GM21786 (cell line): ENCODE measurements around the gene BTBD9.

ENCODE experiments used
- ATAC-seq: cut with Tn5 transposase; IDR thresholded peaks from one replicate; pipeline ENCODE4 v1.9.1; 2021; ENCODE audit not compliant: unreplicated experiment

BTBD9 gene

GRCh38 chr6:38264605-38265004 lies 375.1 kb downstream of the BTBD9 start:
- ATAC-seq: no peak

- no peak for ATAC-seq
Observed at GRCh38 chr6:38262609-38263008, 377.1 kb downstream of the BTBD9 start.

- ATAC-seq: no peak
Observed at GRCh38 chr6:38262026-38262425, 377.7 kb downstream of the BTBD9 start.

- ATAC-seq: no peak
Observed at GRCh38 chr6:38261626-38262025, 378.1 kb downstream of the BTBD9 start.

GRCh38 chr6:38259736-38260135 lies 380.0 kb downstream of the BTBD9 start:
- ATAC-seq: no peak

GRCh38 chr6:38248500-38249234 lies 391.1 kb downstream of the BTBD9 start:
- ATAC-seq: no peak

GRCh38 chr6:38245295-38245694 lies 394.4 kb downstream of the BTBD9 start:
- ATAC-seq: no peak

GRCh38 chr6:38244869-38245268 lies 394.9 kb downstream of the BTBD9 start:
- ATAC-seq: no peak

GRCh38 chr6:38241200-38241871 lies 398.4 kb downstream of the BTBD9 start:
- ATAC-seq: no peak

GRCh38 chr6:38239719-38240451 lies 399.8 kb downstream of the BTBD9 start:
- no peak for ATAC-seq

- no peak for ATAC-seq
Observed at GRCh38 chr6:38236631-38237030, 403.1 kb downstream of the BTBD9 start.

- peak; percentile 80 for ATAC-seq
Observed at GRCh38 chr6:38234934-38235682, 404.6 kb downstream of the BTBD9 start.

GRCh38 chr6:38234141-38234540 lies 405.6 kb downstream of the BTBD9 start:
- ATAC-seq: no peak

GRCh38 chr6:38233161-38233791 lies 406.5 kb downstream of the BTBD9 start:
- no peak for ATAC-seq

- ATAC-seq: no peak
Observed at GRCh38 chr6:38225766-38226165, 414.0 kb downstream of the BTBD9 start.

- ATAC-seq: no peak
Observed at GRCh38 chr6:38221251-38221650, 418.5 kb downstream of the BTBD9 start.

- ATAC-seq: no peak
Observed at GRCh38 chr6:38220069-38220723, 419.5 kb downstream of the BTBD9 start.

- no peak for ATAC-seq
Observed at GRCh38 chr6:38218235-38218634, 421.5 kb downstream of the BTBD9 start.

- no peak for ATAC-seq
Observed at GRCh38 chr6:38216451-38216850, 423.3 kb downstream of the BTBD9 start.

GRCh38 chr6:38215651-38216311 lies 423.9 kb downstream of the BTBD9 start:
- ATAC-seq: no peak
